NCI-H460 (cell line): ENCODE data around the gene SRPK3. TPM values are rescaled to one million over a fixed set of nuclear protein-coding genes. Genes with fewer than 3 reads are reported as not detected.
"Not testable (repeated sequence)": the region's sequence is repeated elsewhere in the genome, so short reads cannot be mapped to it uniquely, and the experiment has no call there.

Experiments
- DNase-seq: peaks from one replicate; pipeline ENCODE4 v3.0.0-alpha.2; 2016; ENCODE audit warnings: low read depth; ENCODE audit errors: extremely low read depth
- total RNA-seq: library from RNA; depleted of rRNA; stranded (reverse); fragments of >200 nt; shearing (Covaris generic); gene quantifications from 2 replicates; pipeline ENCODE4 v1.2.3, GENCODE V29; 2014

Gene SRPK3
- total RNA-seq, 1 experiment from 2014 or later = 0.17 TPM

GRCh38 chrX:153745067-153745433 is 35.8 kb upstream of the SRPK3 start:
- not testable (repeated sequence) for DNase-seq

GRCh38 chrX:153746359-153746758 is 34.5 kb upstream of the SRPK3 start:
- DNase-seq = no peak

- not testable (repeated sequence) for DNase-seq
These were observed 33.9 kb upstream of the SRPK3 start for GRCh38 chrX:153746991-153747390.

GRCh38 chrX:153749017-153749416 is 31.8 kb upstream of the SRPK3 start:
- DNase-seq = not testable (repeated sequence)

- DNase-seq = no peak
These were observed 30.6 kb upstream of the SRPK3 start for GRCh38 chrX:153750127-153750774.

- no peak for DNase-seq
These were observed 25.7 kb upstream of the SRPK3 start for GRCh38 chrX:153755136-153755535.

- DNase-seq = no peak
These were observed 19.0 kb upstream of the SRPK3 start for GRCh38 chrX:153761863-153762262.

GRCh38 chrX:153762626-153763173 is 18.1 kb upstream of the SRPK3 start:
- DNase-seq = no peak

GRCh38 chrX:153763298-153763932 is 17.4 kb upstream of the SRPK3 start:
- DNase-seq = no peak

GRCh38 chrX:153763989-153764755 is 16.7 kb upstream of the SRPK3 start, which contains the start of gene PLXNB3:
Gene PLXNB3, plus strand, starts transcription at chrX:153764249. Its CDS starts 1,287 bp downstream, at chrX:153765536.
- peak; percentile 77 for DNase-seq

- DNase-seq = no peak
These were observed 16.1 kb upstream of the SRPK3 start for GRCh38 chrX:153764786-153765137.

- no peak for DNase-seq
These were observed 15.4 kb upstream of the SRPK3 start for GRCh38 chrX:153765138-153766079.

- peak; percentile 35 for DNase-seq
These were observed 14.6 kb upstream of the SRPK3 start for GRCh38 chrX:153766098-153766817.

GRCh38 chrX:153766871-153767673 is 13.8 kb upstream of the SRPK3 start:
- no peak for DNase-seq

GRCh38 chrX:153767674-153768055 is 13.2 kb upstream of the SRPK3 start:
- no peak for DNase-seq

- DNase-seq = no peak
These were observed 12.3 kb upstream of the SRPK3 start for GRCh38 chrX:153768311-153769157.

- DNase-seq = no peak
These were observed 11.5 kb upstream of the SRPK3 start for GRCh38 chrX:153769158-153769864.
